OCI-LY3 (cell line): ENCODE results near the gene CUL1.

Source experiments
- H2AFZ ChIP-seq: fragments of 200-600, 300-600 bp; shearing (Covaris generic); 2 replicates; pipeline ENCODE4 v1.6.0; 2014; ENCODE audit warnings: antibody characterized with exemption, low read depth, low read length
- H3K27ac ChIP-seq: fragments of 200-600, 300-600 bp; sonication (generic); 2 replicates; pipeline ENCODE4 v1.5.1; 2014; ENCODE audit warnings: mild to moderate bottlenecking, low read length, moderate library complexity, mixed read lengths
- H3K27me3 ChIP-seq: fragments of 200-600, 300-600 bp; sonication (generic); 2 replicates; pipeline ENCODE4 v1.6.1; 2014; ENCODE audit warnings: low read depth, low read length, mixed read lengths
- H3K36me3 ChIP-seq: fragments of 200-600, 300-600 bp; sonication (generic); replicated peaks from 2 replicates; pipeline ENCODE3; 2014; ENCODE audit warnings: low read depth, low read length, mixed read lengths
- H3K4me1 ChIP-seq: fragments of 300-600, 200-600 bp; sonication (generic); 2 replicates; pipeline ENCODE4 v1.6.1; 2014; ENCODE audit warnings: low read length, mixed read lengths
- H3K4me2 ChIP-seq: fragments of 200-600, 300-600 bp; sonication (generic); 2 replicates; pipeline ENCODE4 v1.6.1; 2014; ENCODE audit warnings: low read length, mixed read lengths
- H3K4me3 ChIP-seq: fragments of 300-600, 200-600 bp; sonication (generic); 2 replicates; pipeline ENCODE4 v1.5.1; 2014; ENCODE audit warnings: antibody characterized with exemption, mild to moderate bottlenecking, low read length, moderate library complexity
- H3K79me2 ChIP-seq: fragments of 300-600, 200-600 bp; shearing (Covaris generic); 2 replicates; pipeline ENCODE4 v1.6.1; 2014; ENCODE audit warnings: mild to moderate bottlenecking, low read length, mixed read lengths
- H3K9ac ChIP-seq: fragments of 300-600, 200-600 bp; shearing (Covaris generic); 2 replicates; pipeline ENCODE4 v1.6.0; 2014; ENCODE audit warnings: mild to moderate bottlenecking, low read length, moderate library complexity
- H3K9me3 ChIP-seq: fragments of 200-600, 300-600 bp; shearing (Covaris generic); 2 replicates; pipeline ENCODE4 v1.6.1; 2014; ENCODE audit warnings: low read length, mixed read lengths; ENCODE audit not compliant: insufficient read depth
- H4K20me1 ChIP-seq: fragments of 200-600, 300-600 bp; sonication (generic); 2 replicates; pipeline ENCODE4 v1.6.1; 2016; ENCODE audit warnings: low read length, mixed read lengths; ENCODE audit not compliant: insufficient read depth
- EZH2phosphoT487 ChIP-seq: fragments of 200-600 bp; shearing (Covaris generic); IDR thresholded peaks from 2 replicates; pipeline ENCODE4 v1.6.1; 2018; ENCODE audit warnings: antibody characterized with exemption, mixed run types, low read depth
- TF ChIP-seq, protein P1 (sequence below): fragments of 200-600, 300-600 bp; sonication (generic); IDR thresholded peaks from 2 replicates; pipeline ENCODE4 v1.5.1; 2014; ENCODE audit warnings: antibody characterized with exemption, low read length, low read depth

CUL1 gene

GRCh38 chr7:148661471-148661870 lies 37.2 kb upstream of the CUL1 start:
- no peak overlapping the region for H3K9ac ChIP-seq

DNA sequence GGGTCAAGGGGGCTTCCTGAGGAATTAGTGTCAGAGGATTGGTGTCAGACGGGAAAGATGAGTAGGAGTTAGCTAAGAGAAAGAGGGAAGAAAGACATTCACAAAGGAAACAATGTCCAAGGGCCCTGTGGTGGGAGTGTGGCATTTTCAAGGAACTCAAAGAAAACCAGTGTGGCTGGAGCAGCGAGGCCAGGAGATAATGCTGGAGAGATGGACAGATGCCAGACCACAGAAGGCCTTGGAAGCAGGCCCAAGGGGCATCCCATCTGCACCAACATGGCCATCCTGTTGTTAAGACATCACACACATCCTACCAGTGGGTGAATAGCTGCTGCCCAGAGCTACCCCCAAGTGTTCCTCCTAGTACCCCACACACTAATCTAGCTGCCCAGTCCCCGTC lies 36.1 kb upstream of the CUL1 start:
- no peak overlapping the region for H3K4me2 ChIP-seq
- no peak overlapping the region for H3K4me3 ChIP-seq
- no peak overlapping the region for H3K27ac ChIP-seq
- no peaks in the 10 kb centered on the region for H3K9me3 ChIP-seq
- no peak overlapping the region for H3K9ac ChIP-seq
- H4K20me1 ChIP-seq = no peaks in the 10 kb centered on the region
- no peaks in the 10 kb centered on the region for H3K36me3 ChIP-seq
- no peaks in the 10 kb centered on the region for H3K27me3 ChIP-seq
- H3K79me2 ChIP-seq = no peaks in the 10 kb centered on the region
- TF ChIP-seq EZH2phosphoT487 = no peak
- TF ChIP-seq, protein P1, sequence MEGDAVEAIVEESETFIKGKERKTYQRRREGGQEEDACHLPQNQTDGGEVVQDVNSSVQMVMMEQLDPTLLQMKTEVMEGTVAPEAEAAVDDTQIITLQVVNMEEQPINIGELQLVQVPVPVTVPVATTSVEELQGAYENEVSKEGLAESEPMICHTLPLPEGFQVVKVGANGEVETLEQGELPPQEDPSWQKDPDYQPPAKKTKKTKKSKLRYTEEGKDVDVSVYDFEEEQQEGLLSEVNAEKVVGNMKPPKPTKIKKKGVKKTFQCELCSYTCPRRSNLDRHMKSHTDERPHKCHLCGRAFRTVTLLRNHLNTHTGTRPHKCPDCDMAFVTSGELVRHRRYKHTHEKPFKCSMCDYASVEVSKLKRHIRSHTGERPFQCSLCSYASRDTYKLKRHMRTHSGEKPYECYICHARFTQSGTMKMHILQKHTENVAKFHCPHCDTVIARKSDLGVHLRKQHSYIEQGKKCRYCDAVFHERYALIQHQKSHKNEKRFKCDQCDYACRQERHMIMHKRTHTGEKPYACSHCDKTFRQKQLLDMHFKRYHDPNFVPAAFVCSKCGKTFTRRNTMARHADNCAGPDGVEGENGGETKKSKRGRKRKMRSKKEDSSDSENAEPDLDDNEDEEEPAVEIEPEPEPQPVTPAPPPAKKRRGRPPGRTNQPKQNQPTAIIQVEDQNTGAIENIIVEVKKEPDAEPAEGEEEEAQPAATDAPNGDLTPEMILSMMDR = no peak
- H2AFZ ChIP-seq = no peak overlapping the region
- no peaks in the 10 kb centered on the region for H3K4me1 ChIP-seq

More at GRCh38 chr7:148661471-148661870, 37.2 kb upstream of the CUL1 start:
- Histone ChIP-seq H3K4me1 (no peaks in the 10 kb centered on the region), H3K4me2 (no peak overlapping the region), H3K9me3 (no peaks in the 10 kb centered on the region), H2AFZ (no peak overlapping the region), H3K4me3 (no peak overlapping the region), H3K79me2 (no peaks in the 10 kb centered on the region), H4K20me1 (no peaks in the 10 kb centered on the region), H3K27ac (no peak overlapping the region), H3K36me3 (no peaks in the 10 kb centered on the region), H3K27me3 (no peaks in the 10 kb centered on the region)
- TF ChIP-seq, protein P1 = no peak
- TF ChIP-seq EZH2phosphoT487 = no peak

DNA sequence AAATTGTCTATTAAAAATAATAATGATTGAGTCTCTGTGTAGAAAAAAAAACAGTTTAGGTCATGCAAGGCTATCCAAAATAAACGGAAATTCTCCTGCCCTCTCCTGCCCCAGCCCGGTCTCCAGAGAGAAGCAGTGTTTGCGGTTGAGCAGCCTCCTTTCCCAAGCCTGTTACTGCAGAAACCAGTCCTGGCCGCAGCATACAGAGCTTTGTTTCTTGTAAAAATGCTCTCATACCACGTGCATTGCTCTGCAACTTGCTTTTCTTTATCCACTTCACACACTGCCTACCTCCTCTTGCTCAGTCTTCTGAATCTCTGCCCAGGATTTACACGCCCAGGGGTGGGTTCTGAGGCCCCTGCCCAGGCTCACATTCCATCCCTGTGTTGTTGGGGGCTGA lies 34.4 kb upstream of the CUL1 start:
- no peaks in the 10 kb centered on the region for H3K4me1 ChIP-seq
- H3K4me2 ChIP-seq = no peak overlapping the region
- no peaks in the 10 kb centered on the region for H3K36me3 ChIP-seq
- H3K9ac ChIP-seq = no peak overlapping the region
- no peaks in the 10 kb centered on the region for H4K20me1 ChIP-seq
- no peak overlapping the region for H2AFZ ChIP-seq
- no peaks in the 10 kb centered on the region for H3K27me3 ChIP-seq
- H3K27ac ChIP-seq = no peak overlapping the region
- no peak overlapping the region for H3K4me3 ChIP-seq
- no peaks in the 10 kb centered on the region for H3K79me2 ChIP-seq
- TF ChIP-seq, protein P1 = no peak
- TF ChIP-seq EZH2phosphoT487 = no peak
- no peaks in the 10 kb centered on the region for H3K9me3 ChIP-seq

DNA sequence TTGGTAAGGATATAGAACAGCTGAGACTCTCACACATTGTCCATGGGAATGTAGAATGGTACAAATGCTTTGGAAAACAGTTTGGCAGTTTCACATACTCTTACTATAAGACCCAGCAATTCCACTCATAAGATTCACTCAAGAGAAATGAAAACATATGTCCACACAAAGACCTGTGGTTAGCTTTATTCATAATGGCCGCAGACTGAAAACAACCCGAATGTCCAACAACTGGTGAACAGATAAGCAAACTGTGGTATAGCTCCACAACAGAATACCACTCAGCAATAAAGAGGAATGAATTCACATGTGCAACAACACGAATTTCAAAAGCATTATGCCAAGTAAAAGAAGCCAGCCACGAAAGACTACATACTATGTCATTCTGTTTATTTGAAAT lies 33.5 kb upstream of the CUL1 start:
- Histone ChIP-seq H3K4me1 (no peaks in the 10 kb centered on the region), H3K9ac (no peak overlapping the region), H3K4me2 (no peak overlapping the region), H3K4me3 (no peak overlapping the region), H3K79me2 (no peaks in the 10 kb centered on the region), H3K27me3 (no peaks in the 10 kb centered on the region), H3K9me3 (no peaks in the 10 kb centered on the region), H4K20me1 (no peaks in the 10 kb centered on the region), H2AFZ (no peak overlapping the region), H3K27ac (no peak overlapping the region), H3K36me3 (no peaks in the 10 kb centered on the region)
- TF ChIP-seq, protein P1 = no peak
- TF ChIP-seq EZH2phosphoT487 = no peak
